SK-N-SH (cell line): ENCODE measurements around the gene HSPA4. TPM values are rescaled to one million over a fixed set of nuclear protein-coding genes. Genes with fewer than 3 reads are reported as not detected.

Source experiments
- CTCF ChIA-PET: fragments of 300-600, 350-600 bp; formaldehyde crosslinking; extraction: SDS; loops from one replicate; lab custom pipeline; 2021; lab: Yijun Ruan, JAX
- POLR2A ChIA-PET: fragments of 350-600 bp; sonication (Branson Sonifier 250); formaldehyde crosslinking; extraction: SDS; loops from one replicate; lab custom pipeline; 2020; ENCODE audit warnings: antibody characterized with exemption, inconsistent platforms; lab: Yijun Ruan, JAX
- DNase-seq: peaks from one replicate; pipeline ENCODE4 v3.0.0; 2012
- H2AFZ ChIP-seq: fragments of 200-600 bp; sonication (generic); 2 replicates; pipeline ENCODE4 v1.8.1; 2016; ENCODE audit warnings: antibody characterized with exemption, mild to moderate bottlenecking, low read depth
- H3F3A ChIP-seq: fragments of 200-600 bp; sonication (generic); replicated peaks from 2 replicates; pipeline ENCODE3; 2016; ENCODE audit warnings: antibody characterized with exemption, mild to moderate bottlenecking; ENCODE audit not compliant: insufficient read depth
- H3K27ac ChIP-seq, 2 experiments: fragments of 200-500 bp in 1 of 2; fragments of 200-600 bp in 1 of 2; sonication (Bioruptor generic) in 1 of 2; sonication (generic), shearing (Covaris generic) in 1 of 2; 2 replicates each; pipeline versions ENCODE4 v1.5.1 to v1.6.1; 2014 to 2016; ENCODE audit warnings: low read depth in 2 of 2, inconsistent platforms in 1 of 2, low read length in 1 of 2, mild to moderate bottlenecking in 1 of 2, mixed read lengths in 1 of 2
- H3K27me3 ChIP-seq: fragments of 200-600 bp; sonication (generic), shearing (Covaris generic); 2 replicates; pipeline ENCODE4 v1.6.1; 2016; ENCODE audit warnings: mixed run types; ENCODE audit not compliant: insufficient read depth
- H3K36me3 ChIP-seq, 2 experiments: fragments of 200-500 bp in 1 of 2; fragments of 200-600 bp in 1 of 2; sonication (Bioruptor generic) in 1 of 2; sonication (generic) in 1 of 2; replicated peaks in 1 of 2; 2 replicates each; pipeline versions ENCODE3 to v1.5.1; 2014 to 2016; ENCODE audit warnings: low read length in 1 of 2, mild to moderate bottlenecking in 1 of 2; ENCODE audit not compliant: insufficient read depth in 2 of 2, control insufficient read depth in 1 of 2
- H3K4me1 ChIP-seq, 2 experiments: fragments of 200-500 bp in 1 of 2; fragments of 200-600 bp in 1 of 2; sonication (Bioruptor generic) in 1 of 2; sonication (generic), shearing (Covaris generic) in 1 of 2; 2 replicates each; pipeline versions ENCODE4 v1.5.1 to v1.6.1; 2014 to 2016; ENCODE audit warnings: low read depth in 1 of 2, low read length in 1 of 2, mixed run types in 1 of 2; ENCODE audit not compliant: insufficient read depth in 2 of 2, control insufficient read depth in 1 of 2
- H3K4me2 ChIP-seq: fragments of 200-600 bp; sonication (generic), shearing (Covaris generic); 2 replicates; pipeline ENCODE4 v1.6.1; 2017; ENCODE audit warnings: mixed run types
- H3K4me3 ChIP-seq, 2 experiments: fragments of 200-500 bp in 1 of 2; fragments of 200-600 bp in 1 of 2; sonication (Bioruptor generic) in 1 of 2; sonication (generic), shearing (Covaris generic) in 1 of 2; 2 replicates each; pipeline versions ENCODE4 v1.5.1 to v1.8.1; 2014 to 2016; ENCODE audit warnings: low read depth in 2 of 2, inconsistent platforms in 1 of 2, low read length in 1 of 2, mild to moderate bottlenecking in 1 of 2, mixed read lengths in 1 of 2, moderate library complexity in 1 of 2
- H3K79me2 ChIP-seq: fragments of 200-600 bp; sonication (generic); 2 replicates; pipeline ENCODE4 v1.8.1; 2017; ENCODE audit warnings: mild to moderate bottlenecking; ENCODE audit not compliant: insufficient read depth
- H3K9ac ChIP-seq: fragments of 200-600 bp; sonication (generic); 2 replicates; pipeline ENCODE4 v1.6.1; 2017; ENCODE audit warnings: mixed run types
- H3K9me2 ChIP-seq: fragments of 200-600 bp; sonication (generic); 2 replicates; pipeline ENCODE4 v1.6.1; 2017; ENCODE audit warnings: mixed run types
- H3K9me3 ChIP-seq: fragments of 200-600 bp; sonication (generic); 2 replicates; pipeline ENCODE4 v1.6.1; 2017; ENCODE audit warnings: mixed run types, mild to moderate bottlenecking, moderate library complexity
- H4K20me1 ChIP-seq: fragments of 200-600 bp; sonication (generic); 2 replicates; pipeline ENCODE4 v1.6.1; 2017; ENCODE audit warnings: mild to moderate bottlenecking, mixed run types; ENCODE audit not compliant: insufficient read depth
- CHD2 ChIP-seq: fragments of 150-350 bp; IDR thresholded peaks from 2 replicates; pipeline ENCODE4 v1.6.1; 2018; ENCODE audit warnings: low read length; ENCODE audit not compliant: partially characterized antibody
- FOXJ3 ChIP-seq: sonication (generic); formaldehyde crosslinking; IDR thresholded peaks from 2 replicates; pipeline ENCODE4 v1.5.1; 2020; ENCODE audit warnings: mild to moderate bottlenecking, missing genetic modification reagents
- GABPA ChIP-seq: IDR thresholded peaks from 2 replicates; pipeline ENCODE4 v1.4.0; 2012; ENCODE audit warnings: low read depth, mild to moderate bottlenecking
- GATA2 ChIP-seq: sonication (generic); formaldehyde crosslinking; IDR thresholded peaks from 2 replicates; pipeline ENCODE4 v1.5.0; 2020; ENCODE audit warnings: mild to moderate bottlenecking, missing genetic modification reagents
- JUND ChIP-seq: IDR thresholded peaks from 2 replicates; pipeline ENCODE4 v1.4.0; 2012
- NFIC ChIP-seq: IDR thresholded peaks from 2 replicates; pipeline ENCODE4 v1.4.0; 2012; ENCODE audit warnings: borderline replicate concordance
- RCOR1 ChIP-seq: fragments of 150-350 bp; IDR thresholded peaks from 2 replicates; pipeline ENCODE4 v1.6.1; 2017; ENCODE audit warnings: antibody characterized with exemption, low read length
- SIN3A ChIP-seq: IDR thresholded peaks from 2 replicates; pipeline ENCODE4 v1.6.1; 2012; ENCODE audit warnings: low read depth, mild to moderate bottlenecking, low read length, moderate library complexity, borderline replicate concordance
- SMC3 ChIP-seq: IDR thresholded peaks from 2 replicates; pipeline ENCODE4 v1.6.1; 2012; ENCODE audit warnings: low read depth, low read length, improper control_type of control experiment
- TAF1 ChIP-seq: IDR thresholded peaks from 2 replicates; pipeline ENCODE4 v1.6.1; 2012; ENCODE audit warnings: low read depth, mild to moderate bottlenecking, low read length, moderate library complexity, borderline replicate concordance
- TCF12 ChIP-seq: IDR thresholded peaks from 2 replicates; pipeline ENCODE4 v1.4.0; 2012
- TEAD4 ChIP-seq: IDR thresholded peaks from 2 replicates; pipeline ENCODE4 v1.4.0; 2012; ENCODE audit warnings: mild to moderate bottlenecking, borderline replicate concordance; ENCODE audit not compliant: insufficient read depth
- YY1 ChIP-seq: IDR thresholded peaks from 2 replicates; pipeline ENCODE4 v1.4.0; 2012; ENCODE audit warnings: low read depth, mild to moderate bottlenecking
- WGBS: methylation state at CpG from one replicate; pipeline ENCODE4 v1.1.6; 2017; ENCODE audit warnings: low lambda C conversion rate; 5-methylcytosine and 5-hydroxymethylcytosine counted together
- polyA plus RNA-seq, 3 experiments: library from polyadenylated mRNA; depleted of rRNA; stranded (reverse); fragments of >200 nt; gene quantifications; 2 replicates each; pipeline ENCODE4 v1.2.3, GENCODE V29; 2012
- TF ChIP-seq, protein P1 (sequence below): IDR thresholded peaks from 2 replicates; pipeline ENCODE4 v1.4.0; 2012; ENCODE audit warnings: low read depth, borderline replicate concordance
- TF ChIP-seq, protein P2 (sequence below): fragments of 200-600 bp; sonication (generic); IDR thresholded peaks from 2 replicates; pipeline ENCODE4 v1.6.1; 2017; ENCODE audit warnings: antibody characterized with exemption, mild to moderate bottlenecking, moderate library complexity
- TF ChIP-seq, protein P3 (sequence below): IDR thresholded peaks from 2 replicates; pipeline ENCODE4 v1.4.0; 2012; ENCODE audit warnings: low read depth, borderline replicate concordance
- TF ChIP-seq, protein P4 (sequence below): IDR thresholded peaks from 2 replicates; pipeline ENCODE4 v1.4.0; 2012; ENCODE audit warnings: low read depth
- TF ChIP-seq, protein P5 (sequence below): fragments of 150-350 bp; IDR thresholded peaks from 2 replicates; pipeline ENCODE4 v1.6.1; 2016; ENCODE audit warnings: mild to moderate bottlenecking, low read depth, low read length

Gene HSPA4
- polyA plus RNA-seq, 1 of the 3 experiments (the other 2 are of a cell fraction), result 18.8 TPM

DNA sequence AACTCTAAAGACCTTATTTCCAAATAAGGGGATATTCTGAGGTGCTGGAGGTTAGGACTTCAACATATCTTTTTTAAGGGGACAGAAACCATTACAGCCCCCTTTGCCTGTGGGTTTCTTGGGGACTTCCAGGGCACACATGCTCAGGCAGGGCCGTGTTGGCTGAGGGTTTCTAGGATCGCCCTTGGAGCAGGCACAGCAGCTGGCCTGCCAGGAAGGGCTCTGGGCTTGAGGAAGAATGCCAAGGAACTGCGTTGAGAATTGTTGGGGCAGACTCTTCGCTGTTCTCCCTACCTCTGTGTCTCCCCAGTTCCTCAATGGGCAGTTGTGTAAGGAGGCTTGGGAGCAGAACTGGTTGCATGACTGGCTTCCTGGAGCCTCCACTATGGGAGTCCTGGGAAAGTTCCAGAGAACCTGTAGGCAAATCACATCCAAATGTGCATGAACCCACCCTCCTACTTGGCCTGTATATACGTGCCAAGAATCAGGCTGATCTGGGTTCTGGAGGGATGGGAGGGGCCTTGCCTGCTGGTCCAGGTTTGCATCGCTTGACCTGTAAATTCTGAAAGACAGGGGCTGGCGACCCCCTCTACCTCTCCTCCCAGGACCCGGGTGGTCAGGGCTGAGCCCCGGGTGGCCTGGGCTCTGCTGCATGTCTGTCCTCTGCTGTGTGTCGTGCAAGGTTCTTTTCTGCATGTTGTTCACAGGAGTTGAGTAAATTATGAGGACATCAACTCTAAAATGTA, 65.5 kb downstream of the HSPA4 start:
- no peak overlapping the region for H3K9ac ChIP-seq
- POLR2A ChIA-PET, result no interaction called here
- no peak for DNase-seq
- no peaks in the 10 kb centered on the region for H3K9me2 ChIP-seq
- no peak overlapping the region for H3K4me3 ChIP-seq
- no peak overlapping the region for H2AFZ ChIP-seq
- H3K36me3 ChIP-seq, result no peaks in the 10 kb centered on the region
- CTCF ChIA-PET, result interaction anchor here (3.2 kb wide), 1 partner anchor 170 kb away, joined by 19 read pairs; no protein-coding TSS in a partner anchor
- TF ChIP-seq YY1, result no peak
- TF ChIP-seq, protein P1, sequence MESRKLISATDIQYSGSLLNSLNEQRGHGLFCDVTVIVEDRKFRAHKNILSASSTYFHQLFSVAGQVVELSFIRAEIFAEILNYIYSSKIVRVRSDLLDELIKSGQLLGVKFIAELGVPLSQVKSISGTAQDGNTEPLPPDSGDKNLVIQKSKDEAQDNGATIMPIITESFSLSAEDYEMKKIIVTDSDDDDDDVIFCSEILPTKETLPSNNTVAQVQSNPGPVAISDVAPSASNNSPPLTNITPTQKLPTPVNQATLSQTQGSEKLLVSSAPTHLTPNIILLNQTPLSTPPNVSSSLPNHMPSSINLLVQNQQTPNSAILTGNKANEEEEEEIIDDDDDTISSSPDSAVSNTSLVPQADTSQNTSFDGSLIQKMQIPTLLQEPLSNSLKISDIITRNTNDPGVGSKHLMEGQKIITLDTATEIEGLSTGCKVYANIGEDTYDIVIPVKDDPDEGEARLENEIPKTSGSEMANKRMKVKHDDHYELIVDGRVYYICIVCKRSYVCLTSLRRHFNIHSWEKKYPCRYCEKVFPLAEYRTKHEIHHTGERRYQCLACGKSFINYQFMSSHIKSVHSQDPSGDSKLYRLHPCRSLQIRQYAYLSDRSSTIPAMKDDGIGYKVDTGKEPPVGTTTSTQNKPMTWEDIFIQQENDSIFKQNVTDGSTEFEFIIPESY, result no peak
- TF ChIP-seq GABPA, result no peak
- TF ChIP-seq TEAD4, result no peak
- TF ChIP-seq FOXJ3 (CRISPR knock-in tag), result no peak
- TF ChIP-seq, protein P2, sequence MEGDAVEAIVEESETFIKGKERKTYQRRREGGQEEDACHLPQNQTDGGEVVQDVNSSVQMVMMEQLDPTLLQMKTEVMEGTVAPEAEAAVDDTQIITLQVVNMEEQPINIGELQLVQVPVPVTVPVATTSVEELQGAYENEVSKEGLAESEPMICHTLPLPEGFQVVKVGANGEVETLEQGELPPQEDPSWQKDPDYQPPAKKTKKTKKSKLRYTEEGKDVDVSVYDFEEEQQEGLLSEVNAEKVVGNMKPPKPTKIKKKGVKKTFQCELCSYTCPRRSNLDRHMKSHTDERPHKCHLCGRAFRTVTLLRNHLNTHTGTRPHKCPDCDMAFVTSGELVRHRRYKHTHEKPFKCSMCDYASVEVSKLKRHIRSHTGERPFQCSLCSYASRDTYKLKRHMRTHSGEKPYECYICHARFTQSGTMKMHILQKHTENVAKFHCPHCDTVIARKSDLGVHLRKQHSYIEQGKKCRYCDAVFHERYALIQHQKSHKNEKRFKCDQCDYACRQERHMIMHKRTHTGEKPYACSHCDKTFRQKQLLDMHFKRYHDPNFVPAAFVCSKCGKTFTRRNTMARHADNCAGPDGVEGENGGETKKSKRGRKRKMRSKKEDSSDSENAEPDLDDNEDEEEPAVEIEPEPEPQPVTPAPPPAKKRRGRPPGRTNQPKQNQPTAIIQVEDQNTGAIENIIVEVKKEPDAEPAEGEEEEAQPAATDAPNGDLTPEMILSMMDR, result no peak
- TF ChIP-seq GATA2 (CRISPR knock-in tag), result no peak
- TF ChIP-seq, protein P3, sequence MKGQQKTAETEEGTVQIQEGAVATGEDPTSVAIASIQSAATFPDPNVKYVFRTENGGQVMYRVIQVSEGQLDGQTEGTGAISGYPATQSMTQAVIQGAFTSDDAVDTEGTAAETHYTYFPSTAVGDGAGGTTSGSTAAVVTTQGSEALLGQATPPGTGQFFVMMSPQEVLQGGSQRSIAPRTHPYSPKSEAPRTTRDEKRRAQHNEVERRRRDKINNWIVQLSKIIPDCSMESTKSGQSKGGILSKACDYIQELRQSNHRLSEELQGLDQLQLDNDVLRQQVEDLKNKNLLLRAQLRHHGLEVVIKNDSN, result no peak
- no peak for TF ChIP-seq TAF1
- TF ChIP-seq NFIC, result no peak
- TF ChIP-seq CHD2, result no peak
- no peak overlapping the region for H3K4me2 ChIP-seq
- H3F3A ChIP-seq, result no peaks in the 10 kb centered on the region
- no peaks in the 10 kb centered on the region for H3K27me3 ChIP-seq
- no peaks in the 10 kb centered on the region for H3K79me2 ChIP-seq
- H3K9me3 ChIP-seq, result no peaks in the 10 kb centered on the region
- peaks cover 0 to 19% of the 10 kb centered on the region in 2 experiments; a peak in 1 of 4 replicates for H3K4me1 ChIP-seq
- no peak overlapping the region for H3K27ac ChIP-seq
- H4K20me1 ChIP-seq, result no peaks in the 10 kb centered on the region
- WGBS, result 42% methylated on average over 6 of the region's 10 CpGs

DNA sequence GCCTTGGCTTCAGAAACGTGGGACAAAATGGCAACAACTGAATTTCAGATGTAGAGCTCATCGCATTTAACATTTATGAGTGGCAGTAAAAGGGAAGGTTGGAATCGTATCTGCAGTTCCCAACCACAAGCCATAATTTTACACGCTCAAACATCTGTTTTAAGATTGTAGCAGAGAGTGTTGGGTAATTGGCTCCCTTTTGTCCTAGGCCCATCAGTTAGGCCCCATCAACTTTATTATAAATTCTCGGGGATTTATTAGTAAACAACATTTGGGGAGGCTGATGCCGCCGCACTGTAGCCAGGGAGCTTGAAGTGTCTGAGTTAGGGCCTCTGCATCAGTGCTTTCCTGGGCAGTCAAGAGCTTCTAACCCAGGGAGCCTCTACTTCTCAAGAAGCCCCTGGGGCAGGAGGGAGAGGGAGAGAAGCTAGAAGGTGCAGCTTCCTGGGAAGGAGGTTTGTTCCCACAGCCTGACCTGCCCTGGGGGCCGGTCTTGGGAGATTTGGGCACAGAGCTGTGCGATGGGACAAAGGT, 66.2 kb downstream of the HSPA4 start:
- Histone ChIP-seq H3K9me3 (no peaks in the 10 kb centered on the region), H4K20me1 (no peaks in the 10 kb centered on the region), H2AFZ (no peak overlapping the region), H3F3A (no peaks in the 10 kb centered on the region), H3K27me3 (no peaks in the 10 kb centered on the region), H3K4me2 (no peak overlapping the region), H3K4me3 (no peak overlapping the region), H3K9ac (no peak overlapping the region), H3K36me3 (no peaks in the 10 kb centered on the region), H3K79me2 (no peaks in the 10 kb centered on the region), H3K4me1 (peaks cover 0 to 19% of the 10 kb centered on the region in 2 experiments; a peak in 1 of 4 replicates), H3K27ac (no peak overlapping the region), H3K9me2 (no peaks in the 10 kb centered on the region)
- WGBS, result 71% methylated on average over 9 of the region's 9 CpGs
- CTCF ChIA-PET, result interaction anchor here (3.2 kb wide), 1 partner anchor 170 kb away, joined by 19 read pairs; no protein-coding TSS in a partner anchor
- no peak for DNase-seq
- POLR2A ChIA-PET, result no interaction called here
- TF ChIP-seq, protein P3, result no peak
- TF ChIP-seq TCF12, result no peak
- TF ChIP-seq FOXJ3 (CRISPR knock-in tag), result no peak
- TF ChIP-seq SIN3A, result no peak
- TF ChIP-seq SMC3, result no peak
- TF ChIP-seq, protein P4, sequence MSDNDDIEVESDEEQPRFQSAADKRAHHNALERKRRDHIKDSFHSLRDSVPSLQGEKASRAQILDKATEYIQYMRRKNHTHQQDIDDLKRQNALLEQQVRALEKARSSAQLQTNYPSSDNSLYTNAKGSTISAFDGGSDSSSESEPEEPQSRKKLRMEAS, result no peak
- TF ChIP-seq, protein P5, sequence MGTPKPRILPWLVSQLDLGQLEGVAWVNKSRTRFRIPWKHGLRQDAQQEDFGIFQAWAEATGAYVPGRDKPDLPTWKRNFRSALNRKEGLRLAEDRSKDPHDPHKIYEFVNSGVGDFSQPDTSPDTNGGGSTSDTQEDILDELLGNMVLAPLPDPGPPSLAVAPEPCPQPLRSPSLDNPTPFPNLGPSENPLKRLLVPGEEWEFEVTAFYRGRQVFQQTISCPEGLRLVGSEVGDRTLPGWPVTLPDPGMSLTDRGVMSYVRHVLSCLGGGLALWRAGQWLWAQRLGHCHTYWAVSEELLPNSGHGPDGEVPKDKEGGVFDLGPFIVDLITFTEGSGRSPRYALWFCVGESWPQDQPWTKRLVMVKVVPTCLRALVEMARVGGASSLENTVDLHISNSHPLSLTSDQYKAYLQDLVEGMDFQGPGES, result no peak
- no peak for TF ChIP-seq RCOR1
- no peak for TF ChIP-seq JUND
